Chondrocyte (in vitro differentiated cells): ENCODE data around the gene SET. TPM values are rescaled to one million over a fixed set of nuclear protein-coding genes. Genes with fewer than 3 reads are reported as not detected.

Experiments used
- DNase-seq: peaks from one replicate; pipeline ENCODE4 v3.0.0; 2021; ENCODE audit warnings: mixed read lengths, low spot score
- H3K27ac Mint-ChIP-seq: one replicate; pipeline ENCODE4 v1.8.0; 2021; ENCODE audit warnings: mild to moderate bottlenecking, moderate library complexity, mixed read lengths; ENCODE audit not compliant: unreplicated experiment
- H3K27me3 Mint-ChIP-seq: 2 replicates; pipeline ENCODE4 v1.8.0; 2021; ENCODE audit warnings: low read depth, mixed read lengths
- H3K36me3 Mint-ChIP-seq: 2 replicates; pipeline ENCODE4 v1.8.0; 2021; ENCODE audit warnings: low read depth, mixed read lengths
- H3K4me1 Mint-ChIP-seq: 2 replicates; pipeline ENCODE4 v1.8.0; 2021; ENCODE audit warnings: low read depth, mild to moderate bottlenecking, mixed read lengths
- H3K4me3 Mint-ChIP-seq: one replicate; pipeline ENCODE4 v1.8.0; 2021; ENCODE audit warnings: mild to moderate bottlenecking, moderate library complexity, mixed read lengths; ENCODE audit not compliant: unreplicated experiment
- H3K9me3 Mint-ChIP-seq: 2 replicates; pipeline ENCODE4 v1.8.0; 2021; ENCODE audit warnings: low read depth, mixed read lengths
- total RNA-seq: library from RNA; stranded (reverse); gene quantifications from 3 replicates; pipeline ENCODE4 v1.2.1, GENCODE V29; 2021
- TF ChIP-seq, protein P1 (sequence below): fragments of 200-600 bp; sonication (generic); IDR thresholded peaks from 2 replicates; pipeline ENCODE4 v1.5.0; 2021; ENCODE audit warnings: antibody characterized with exemption, mild to moderate bottlenecking, moderate library complexity

Gene SET
- total RNA-seq, 1 donor from 2014 or later: 235 TPM

DNA sequence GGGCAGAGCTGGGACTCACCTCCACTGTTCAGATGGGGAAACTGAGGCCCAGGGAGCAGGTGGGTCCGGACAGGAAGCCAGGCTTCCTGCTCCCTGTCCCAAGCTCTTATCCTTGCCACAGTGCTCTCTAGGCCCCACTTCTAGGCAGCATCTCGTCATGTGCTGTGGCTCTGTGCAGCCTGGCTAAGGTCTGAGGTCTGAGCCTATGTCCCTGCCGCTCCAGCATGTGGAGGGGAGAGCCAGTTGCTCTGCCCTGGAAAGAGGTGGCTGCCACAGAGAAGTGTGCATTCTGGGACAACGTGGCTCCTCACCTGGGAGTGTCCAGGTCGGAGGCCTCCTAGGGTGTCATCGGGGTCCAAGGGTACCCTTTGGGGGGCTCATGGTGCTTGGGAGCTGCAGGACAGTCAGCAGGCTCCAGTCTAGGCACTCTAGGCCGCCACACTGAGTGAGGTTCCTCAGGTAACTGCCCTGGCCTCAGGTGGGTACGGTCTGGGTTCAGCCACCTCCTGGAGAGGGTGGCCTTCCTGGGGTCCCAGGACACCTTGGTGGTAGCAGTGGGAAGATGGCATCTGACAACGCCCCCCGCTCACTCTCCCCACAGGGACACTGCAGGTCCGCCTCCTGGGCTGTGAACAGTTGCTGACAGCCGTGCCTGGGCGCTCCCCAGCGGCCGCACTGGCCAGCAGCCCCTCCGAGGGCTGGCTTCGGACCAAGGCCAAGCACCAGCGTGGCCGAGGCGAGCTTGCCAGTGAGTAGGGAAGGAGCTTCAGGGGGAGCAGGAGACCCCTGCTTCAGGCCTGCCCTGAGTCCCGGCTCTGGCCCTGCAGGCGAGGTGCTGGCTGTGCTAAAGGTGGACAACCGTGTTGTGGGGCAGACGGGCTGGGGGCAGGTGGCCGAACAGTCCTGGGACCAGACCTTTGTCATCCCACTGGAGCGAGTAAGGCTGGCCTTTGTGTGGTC, 23.7 kb downstream of the SET start:
- no peaks in the 10 kb centered on the region for H3K4me1 Mint-ChIP-seq
- no peak overlapping the region for H3K4me3 Mint-ChIP-seq
- TF ChIP-seq, protein P1, sequence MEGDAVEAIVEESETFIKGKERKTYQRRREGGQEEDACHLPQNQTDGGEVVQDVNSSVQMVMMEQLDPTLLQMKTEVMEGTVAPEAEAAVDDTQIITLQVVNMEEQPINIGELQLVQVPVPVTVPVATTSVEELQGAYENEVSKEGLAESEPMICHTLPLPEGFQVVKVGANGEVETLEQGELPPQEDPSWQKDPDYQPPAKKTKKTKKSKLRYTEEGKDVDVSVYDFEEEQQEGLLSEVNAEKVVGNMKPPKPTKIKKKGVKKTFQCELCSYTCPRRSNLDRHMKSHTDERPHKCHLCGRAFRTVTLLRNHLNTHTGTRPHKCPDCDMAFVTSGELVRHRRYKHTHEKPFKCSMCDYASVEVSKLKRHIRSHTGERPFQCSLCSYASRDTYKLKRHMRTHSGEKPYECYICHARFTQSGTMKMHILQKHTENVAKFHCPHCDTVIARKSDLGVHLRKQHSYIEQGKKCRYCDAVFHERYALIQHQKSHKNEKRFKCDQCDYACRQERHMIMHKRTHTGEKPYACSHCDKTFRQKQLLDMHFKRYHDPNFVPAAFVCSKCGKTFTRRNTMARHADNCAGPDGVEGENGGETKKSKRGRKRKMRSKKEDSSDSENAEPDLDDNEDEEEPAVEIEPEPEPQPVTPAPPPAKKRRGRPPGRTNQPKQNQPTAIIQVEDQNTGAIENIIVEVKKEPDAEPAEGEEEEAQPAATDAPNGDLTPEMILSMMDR: no peak
- DNase-seq: peak; percentile 80
- no peaks in the 10 kb centered on the region for H3K9me3 Mint-ChIP-seq
- H3K27me3 Mint-ChIP-seq: no peaks in the 10 kb centered on the region
- no peak overlapping the region for H3K27ac Mint-ChIP-seq
- no peaks in the 10 kb centered on the region for H3K36me3 Mint-ChIP-seq

DNA sequence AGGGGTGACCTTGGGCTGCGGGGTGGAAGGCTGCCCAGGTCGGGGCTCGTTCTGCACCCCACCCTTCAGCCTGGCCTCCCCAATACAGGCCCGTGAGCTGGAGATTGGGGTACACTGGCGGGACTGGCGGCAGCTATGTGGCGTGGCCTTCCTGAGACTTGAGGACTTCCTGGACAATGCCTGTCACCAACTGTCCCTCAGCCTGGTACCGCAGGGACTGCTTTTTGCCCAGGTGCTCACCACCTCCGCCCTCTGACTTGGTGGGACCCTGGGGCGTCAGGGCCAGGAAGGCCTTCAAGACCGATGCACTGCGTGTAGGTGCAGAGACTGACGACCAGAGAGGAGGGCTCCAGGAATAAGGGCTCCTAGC, 24.4 kb downstream of the SET start:
- peak; percentile 72 for DNase-seq
- Mint-ChIP-seq H3K27ac (no peak overlapping the region), H3K36me3 (no peaks in the 10 kb centered on the region), H3K4me1 (no peaks in the 10 kb centered on the region), H3K9me3 (no peaks in the 10 kb centered on the region), H3K27me3 (no peaks in the 10 kb centered on the region), H3K4me3 (no peak overlapping the region)
- TF ChIP-seq, protein P1: no peak

DNA sequence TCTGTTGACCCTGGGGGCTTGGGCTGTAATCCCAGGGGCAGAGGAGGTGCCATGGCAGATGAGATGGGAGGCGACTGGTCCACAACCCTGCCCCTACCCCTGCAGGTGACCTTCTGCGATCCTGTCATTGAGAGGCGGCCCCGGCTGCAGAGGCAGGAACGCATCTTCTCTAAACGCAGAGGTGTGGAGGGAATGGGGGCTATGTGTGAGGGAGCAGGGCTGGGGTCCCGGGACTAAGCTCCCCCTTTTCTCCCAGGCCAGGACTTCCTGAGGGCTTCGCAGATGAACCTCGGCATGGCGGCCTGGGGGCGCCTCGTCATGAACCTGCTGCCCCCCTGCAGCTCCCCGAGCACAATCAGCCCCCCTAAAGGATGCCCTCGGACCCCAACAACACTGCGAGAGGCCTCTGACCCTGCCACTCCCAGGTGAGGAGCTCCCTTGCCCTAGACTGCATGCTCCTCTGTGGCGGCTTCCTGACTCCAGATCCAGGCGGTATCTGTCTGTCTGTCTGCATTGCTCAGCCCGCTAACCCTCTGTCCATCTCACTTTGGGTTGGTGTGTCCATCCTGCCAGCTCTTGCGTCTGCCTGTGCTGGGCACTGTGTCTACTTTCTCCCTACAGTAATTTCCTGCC, 25.0 kb downstream of the SET start:
- DNase-seq: peak; percentile 56
- Mint-ChIP-seq H3K27ac (no peak overlapping the region), H3K27me3 (no peaks in the 10 kb centered on the region), H3K36me3 (no peaks in the 10 kb centered on the region), H3K4me1 (no peaks in the 10 kb centered on the region), H3K4me3 (no peak overlapping the region), H3K9me3 (no peaks in the 10 kb centered on the region)
- TF ChIP-seq, protein P1: no peak

DNA sequence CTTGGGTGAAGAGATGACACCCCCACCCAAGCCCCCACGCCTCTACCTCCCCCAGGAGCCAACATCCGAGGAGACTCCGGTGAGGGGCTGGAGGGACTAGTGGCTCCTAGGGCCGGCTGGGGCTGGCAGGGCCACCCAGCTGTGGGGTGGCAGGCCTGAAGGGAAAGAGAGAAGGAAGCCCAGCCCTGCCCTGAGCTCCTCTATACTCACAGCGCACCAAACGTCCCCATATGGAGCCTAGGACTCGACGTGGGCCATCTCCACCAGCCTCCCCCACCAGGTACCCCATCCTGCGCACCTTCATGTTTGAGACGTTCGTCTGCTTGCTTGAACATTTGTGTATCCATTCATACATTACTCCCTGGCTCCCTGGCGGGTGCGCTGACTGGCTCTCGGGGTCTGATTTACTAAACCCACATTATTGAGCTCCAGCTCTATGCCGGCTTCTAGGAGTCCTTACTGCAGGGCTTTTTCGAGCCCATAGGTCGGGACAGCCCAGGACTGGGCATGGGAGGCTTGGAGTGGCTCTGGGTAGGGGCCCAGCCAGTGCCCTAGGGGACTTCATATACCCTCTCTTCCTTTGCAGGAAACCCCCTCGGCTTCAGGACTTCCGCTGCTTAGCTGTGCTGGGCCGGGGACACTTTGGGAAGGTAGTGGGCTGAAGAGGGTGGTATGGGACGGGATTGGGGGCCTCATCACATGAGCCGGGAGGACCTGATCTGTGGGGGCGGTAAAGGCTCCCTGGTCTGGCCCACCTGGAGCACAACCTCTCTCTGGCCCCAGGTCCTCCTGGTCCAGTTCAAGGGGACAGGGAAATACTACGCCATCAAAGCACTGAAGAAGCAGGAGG, 25.8 kb downstream of the SET start:
- Mint-ChIP-seq H3K4me3 (no peak overlapping the region), H3K27me3 (no peaks in the 10 kb centered on the region), H3K4me1 (no peaks in the 10 kb centered on the region), H3K27ac (no peak overlapping the region), H3K36me3 (no peaks in the 10 kb centered on the region), H3K9me3 (no peaks in the 10 kb centered on the region)
- TF ChIP-seq, protein P1: no peak
- DNase-seq: peak; percentile 68

DNA sequence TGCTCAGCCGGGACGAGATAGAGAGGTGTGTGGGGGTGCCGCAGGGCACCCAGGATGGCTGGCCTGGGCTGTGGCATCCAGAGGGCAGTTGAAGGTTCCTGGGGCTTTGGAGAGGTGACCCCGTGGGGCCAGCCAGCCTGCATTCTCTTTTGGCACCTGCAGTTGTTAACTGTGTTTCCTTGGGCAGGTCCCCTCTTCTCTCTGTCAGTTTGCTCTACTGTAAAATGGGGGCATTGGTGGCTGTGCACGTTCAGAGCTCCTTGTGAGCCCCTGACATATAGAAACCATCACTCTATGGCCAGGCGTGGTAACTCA, 26.4 kb downstream of the SET start:
- H3K27ac Mint-ChIP-seq: no peak overlapping the region
- H3K9me3 Mint-ChIP-seq: no peaks in the 10 kb centered on the region
- TF ChIP-seq, protein P1: no peak
- H3K4me1 Mint-ChIP-seq: no peaks in the 10 kb centered on the region
- peak; percentile 58 for DNase-seq
- H3K36me3 Mint-ChIP-seq: no peaks in the 10 kb centered on the region
- no peak overlapping the region for H3K4me3 Mint-ChIP-seq
- H3K27me3 Mint-ChIP-seq: no peaks in the 10 kb centered on the region
